Spleen (tissue), 11 donors: Measurements from ENCODE around the gene IGHMBP2. TPM values are rescaled to one million over a fixed set of nuclear protein-coding genes. Genes with fewer than 3 reads are reported as not detected.
A peak's percentile ranks its signal among the peaks of the same experiment; 100 is the strongest.

Experiments
- DNase-seq: peaks from one replicate; pipeline ENCODE4 v3.0.0-alpha.2; 2020
- H3K27ac ChIP-seq, 8 donors: fragments of 200-600 bp; sonication (generic) in 7 of 8; 1 replicate in 4 of 8; 2 replicates in 4 of 8; pipeline versions ENCODE4 v1.5.0 to v1.8.0; 2016 to 2021; ENCODE audit warnings: inconsistent platforms in 4 of 8, mild to moderate bottlenecking in 4 of 8, moderate library complexity in 1 of 8
- H3K27me3 ChIP-seq, 7 donors: fragments of 200-600 bp; sonication (generic) in 6 of 7; replicated peaks in 1 of 7; 1 replicate in 4 of 7; 2 replicates in 3 of 7; pipeline versions ENCODE4 v1.5.0 to v1.8.0; 2016 to 2021; ENCODE audit warnings: inconsistent platforms in 3 of 7, mild to moderate bottlenecking in 1 of 7
- H3K36me3 ChIP-seq, 6 donors: fragments of 200-600 bp; sonication (generic) in 5 of 6; 1 replicate in 4 of 6; 2 replicates in 2 of 6; pipeline versions ENCODE4 v1.5.0 to v1.8.0; 2016 to 2021; ENCODE audit warnings: inconsistent platforms in 2 of 6
- H3K4me1 ChIP-seq, 6 donors: fragments of 200-600 bp; sonication (generic) in 5 of 6; 1 replicate in 3 of 6; 2 replicates in 3 of 6; pipeline versions ENCODE4 v1.5.0 to v1.8.0; 2016 to 2021; ENCODE audit warnings: inconsistent platforms in 3 of 6
- H3K4me3 ChIP-seq, 8 donors: fragments of 200-600 bp; sonication (generic) in 7 of 8; 1 replicate in 4 of 8; 2 replicates in 4 of 8; pipeline versions ENCODE4 v1.5.0 to v1.8.0; 2016 to 2021; ENCODE audit warnings: inconsistent platforms in 4 of 8, mild to moderate bottlenecking in 4 of 8, moderate library complexity in 2 of 8
- H3K9me3 ChIP-seq, 8 donors: fragments of 200-600 bp; sonication (generic) in 7 of 8; 1 replicate in 4 of 8; 2 replicates in 4 of 8; pipeline versions ENCODE4 v1.5.0 to v1.8.0; 2016 to 2021; ENCODE audit warnings: inconsistent platforms in 4 of 8
- CTCF ChIP-seq, 11 experiments: fragments of 200-600 bp in 7 of 11; fragments of 450-650 bp in 4 of 11; sonication (generic) in 4 of 11; IDR thresholded peaks in 8 of 11; conservative IDR thresholded peaks in 3 of 11; 1 replicate in 7 of 11; 2 replicates in 4 of 11; pipeline versions ENCODE4 v1.4.0 to v1.8.0; 2016 to 2021; ENCODE audit warnings: antibody characterized with exemption in 11 of 11, inconsistent platforms in 4 of 11, mild to moderate bottlenecking in 1 of 11
- POLR2A ChIP-seq, 3 donors: fragments of 450-650 bp; IDR thresholded peaks; one replicate each; pipeline ENCODE4 v1.5.1; 2017; ENCODE audit warnings: antibody characterized with exemption in 3 of 3, mild to moderate bottlenecking in 1 of 3
- POLR2AphosphoS5 ChIP-seq, 3 donors: sonication (generic); formaldehyde crosslinking; IDR thresholded peaks; one replicate each; pipeline ENCODE4 v1.5.1; 2017; ENCODE audit warnings: antibody characterized with exemption in 3 of 3
- WGBS, 5 donors: extraction: QIAGEN DNeasy Blood & Tissue Kit in 3 of 5; methylation state at CpG; one replicate each; pipeline versions ENCODE4 v1.1.5 to v1.1.7; 2013 to 2018; 5-methylcytosine and 5-hydroxymethylcytosine counted together
- intact Hi-C: fragments of 100-400 bp; cut with DNase I; formaldehyde crosslinking; loops from one replicate; pipeline ENCODE4 v1.15.0; 2023; ENCODE audit warnings: low total_unique reads
- polyA plus RNA-seq, 3 donors: library from polyadenylated mRNA; stranded (reverse); fragments of 200-250 nt; gene quantifications; one replicate each; pipeline ENCODE4 v1.2.1, GENCODE V29; 2013
- total RNA-seq, 7 donors: library from RNA; depleted of rRNA in 3 of 7; stranded (reverse); fragments of >200 nt in 3 of 7; fragmentation: NEBNext Ultra II Directional in 4 of 7; extraction: Animal tissue kit (Norgen Biotek cat#: 25700) in 4 of 7; gene quantifications; one replicate each; pipeline versions ENCODE4 v1.1.0 to v1.2.1, GENCODE V29; 2016 to 2021
- donor health status: healthy with polysubstance abuse.
- donor health status: DM: no; HTN: no; CAD: no; lungs with moderate emphysema.
- donor health status: DM: no; HTN: no; CAD: no.
- donor health status: Bipolar disorder and iron deficiency.
- donor health status: healthy.
- donor health status: DM: no; HTN: no; CAD: no.
- donor health status: DM: yes; HTN: yes; CAD: no.

Gene IGHMBP2
- total and polyA plus RNA-seq, 10 donors = 8.2 to 31.6 (median 24.6) TPM

- no peak overlapping the region for H3K4me3 ChIP-seq
- DNase-seq = peak; percentile 41
Measured at GRCh38 chr11:68891351-68891948, 12.2 kb upstream of the IGHMBP2 start.

GRCh38 chr11:68892576-68892975 is 11.1 kb upstream of the IGHMBP2 start:
- no peaks in the 10 kb centered on the region for H3K27me3 ChIP-seq
- DNase-seq = peak; percentile 66
- WGBS, 5 donors = 94 to 97% (median 96%) methylated on average over 16 to 20 of the region's 20 CpGs
- H3K36me3 ChIP-seq = peaks cover 3 to 81% (median 74%) of the 10 kb centered on the region in 6 donors
- no peaks in the 10 kb centered on the region for H3K4me1 ChIP-seq
- no peaks in the 10 kb centered on the region for H3K9me3 ChIP-seq
- no peak overlapping the region for H3K27ac ChIP-seq
- peak in 1 of 3 donors; percentile 20 for TF ChIP-seq POLR2AphosphoS5 (IDR thresholded peaks at IDR 0.05)
- no peak for TF ChIP-seq CTCF (IDR thresholded peaks at IDR 0.05 in 8 of 11, conservative IDR thresholded peaks at IDR 0.05 in 3 of 11)
- intact Hi-C loops = no loop called here
- H3K4me3 ChIP-seq = no peak overlapping the region

More at GRCh38 chr11:68891351-68891948, 12.2 kb upstream of the IGHMBP2 start:
- Histone ChIP-seq H3K4me1 (no peaks in the 10 kb centered on the region), H3K27ac (no peak overlapping the region), H3K27me3 (no peaks in the 10 kb centered on the region), H3K9me3 (no peaks in the 10 kb centered on the region), H3K36me3 (peaks cover 3 to 70% (median 63%) of the 10 kb centered on the region in 6 donors)
- TF ChIP-seq POLR2A (IDR thresholded peaks at IDR 0.05) (no peak), POLR2AphosphoS5 (IDR thresholded peaks at IDR 0.05) (no peak), CTCF (IDR thresholded peaks at IDR 0.05 in 8 of 11, conservative IDR thresholded peaks at IDR 0.05 in 3 of 11) (no peak)
- WGBS, 5 donors = 70 to 88% (median 85%) methylated on average over 10 to 17 of the region's 17 CpGs
- intact Hi-C loops = no loop called here

- H3K36me3 ChIP-seq = peaks cover 3 to 88% (median 81%) of the 10 kb centered on the region in 6 donors
- no peak for DNase-seq
- intact Hi-C loops = no loop called here
- no peak for TF ChIP-seq CTCF (IDR thresholded peaks at IDR 0.05 in 8 of 11, conservative IDR thresholded peaks at IDR 0.05 in 3 of 11)
- no peak for TF ChIP-seq POLR2AphosphoS5 (IDR thresholded peaks at IDR 0.05)
- no peak for TF ChIP-seq POLR2A (IDR thresholded peaks at IDR 0.05)
- H3K9me3 ChIP-seq = no peaks in the 10 kb centered on the region
- no peak overlapping the region for H3K27ac ChIP-seq
- no peaks in the 10 kb centered on the region for H3K4me1 ChIP-seq
- WGBS, 5 donors = 86 to 94% (median 87%) methylated on average over 5 of the region's 5 CpGs
- no peak overlapping the region for H3K4me3 ChIP-seq
- no peaks in the 10 kb centered on the region for H3K27me3 ChIP-seq
Measured at GRCh38 chr11:68893282-68893681, 10.4 kb upstream of the IGHMBP2 start.

GRCh38 chr11:68896171-68896959 is 7.3 kb upstream of the IGHMBP2 start:
- Histone ChIP-seq H3K36me3 (peaks cover 3 to 97% (median 85%) of the 10 kb centered on the region in 6 donors), H3K4me1 (peaks cover 0 to 11% (median 4%) of the 10 kb centered on the region in 6 donors), H3K9me3 (no peaks in the 10 kb centered on the region), H3K27me3 (no peaks in the 10 kb centered on the region), H3K4me3 (no peak overlapping the region), H3K27ac (no peak overlapping the region)
- DNase-seq = peak; percentile 63
- WGBS, 5 donors = 92 to 97% (median 94%) methylated on average over 22 to 23 of the region's 23 CpGs
- intact Hi-C loops = no loop called here
- TF ChIP-seq CTCF (IDR thresholded peaks at IDR 0.05 in 8 of 11, conservative IDR thresholded peaks at IDR 0.05 in 3 of 11) (no peak), POLR2A (IDR thresholded peaks at IDR 0.05) (no peak), POLR2AphosphoS5 (IDR thresholded peaks at IDR 0.05) (no peak)
